Ramos (cell line): ENCODE measurements around the gene EMX1.

Experiments used
- in situ Hi-C: fragments of 300-500 bp; cut with MboI; formaldehyde crosslinking; loops from one replicate; pipeline ENCODE4 v1.14.3; 2022; ENCODE audit warnings: low sequenced_read_pairs; ENCODE audit not compliant: unreplicated experiment

The EMX1 gene

DNA sequence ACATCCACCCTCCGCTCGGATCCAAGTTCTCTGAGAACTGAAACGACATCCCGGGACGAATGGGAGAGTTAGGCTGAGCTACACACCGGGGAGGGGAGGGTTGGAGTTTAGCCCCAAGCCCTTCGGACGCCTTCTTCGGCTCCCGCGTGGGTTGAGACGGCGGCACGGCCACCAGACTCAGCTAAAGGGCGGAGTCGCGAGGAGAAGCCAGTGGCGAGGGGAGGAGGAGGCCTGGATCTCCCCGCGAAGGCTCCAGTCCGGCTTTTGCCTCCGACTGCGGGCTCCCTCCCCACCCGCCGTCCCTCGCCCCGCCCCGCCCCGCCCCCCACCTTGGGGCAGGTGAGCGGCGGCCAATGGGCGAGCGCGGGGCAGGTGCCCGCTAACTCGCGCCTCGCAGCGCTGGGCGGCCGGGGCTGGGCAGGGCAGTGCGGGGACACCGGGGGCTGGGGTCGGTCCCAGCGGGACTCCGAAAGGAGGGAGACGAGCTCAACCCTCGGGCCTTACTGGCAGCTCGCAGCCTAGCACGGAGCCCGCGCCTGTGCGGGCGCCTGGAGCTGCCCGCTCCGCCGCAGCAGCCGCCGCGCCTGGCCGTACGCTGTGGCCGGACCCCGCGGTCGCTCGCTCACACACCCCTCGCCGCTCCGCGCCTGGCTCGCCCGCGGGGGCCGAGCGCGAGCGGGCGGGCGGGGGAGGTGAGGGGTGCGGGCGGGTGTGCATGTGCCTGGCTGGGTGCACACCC lies at the start of gene EMX1:
TSS of gene EMX1 (plus strand) at position 382 of the 739 bp plus-strand sequence. CDS start at position 716, 334 bp downstream.
- in situ Hi-C loops = no loop called here

DNA sequence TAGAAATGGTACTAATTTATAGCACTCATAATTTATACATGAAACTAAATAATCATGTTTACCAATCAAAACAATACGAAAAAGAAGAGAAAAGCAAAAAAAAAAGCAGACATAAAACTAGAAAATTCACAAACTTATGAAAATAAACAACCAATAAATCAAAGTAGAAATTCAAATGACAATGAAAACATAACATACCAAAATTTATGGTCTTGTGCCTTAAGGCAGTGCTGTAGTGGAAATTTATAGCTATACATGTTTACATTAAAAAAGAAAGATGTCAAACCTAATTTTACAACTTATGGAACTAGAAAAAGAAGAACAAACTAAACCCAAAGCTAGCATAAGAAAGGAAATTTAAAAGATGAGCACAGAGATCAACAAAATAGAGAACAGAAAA lies 46.3 kb upstream of the EMX1 start:
- in situ Hi-C loops = no loop called here

DNA sequence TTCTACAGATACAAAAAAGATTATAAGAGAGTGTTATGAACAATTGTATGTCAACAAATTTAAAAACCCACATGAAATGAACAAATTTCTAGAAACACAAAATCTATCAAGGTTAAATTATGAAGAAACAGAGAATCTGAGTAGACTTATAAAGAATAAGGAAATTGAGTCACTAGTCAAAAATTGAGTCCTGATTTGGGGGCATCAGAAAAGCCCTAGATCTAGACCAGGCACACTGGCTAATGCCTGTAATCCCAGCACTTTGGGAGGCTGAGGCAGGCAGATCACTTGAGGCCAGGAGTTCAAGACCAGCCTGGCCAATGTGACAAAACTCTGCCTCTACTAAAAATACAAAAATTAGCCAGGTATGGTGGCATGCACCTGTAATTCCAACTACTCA lies 45.4 kb upstream of the EMX1 start:
- in situ Hi-C loops = no loop called here

DNA sequence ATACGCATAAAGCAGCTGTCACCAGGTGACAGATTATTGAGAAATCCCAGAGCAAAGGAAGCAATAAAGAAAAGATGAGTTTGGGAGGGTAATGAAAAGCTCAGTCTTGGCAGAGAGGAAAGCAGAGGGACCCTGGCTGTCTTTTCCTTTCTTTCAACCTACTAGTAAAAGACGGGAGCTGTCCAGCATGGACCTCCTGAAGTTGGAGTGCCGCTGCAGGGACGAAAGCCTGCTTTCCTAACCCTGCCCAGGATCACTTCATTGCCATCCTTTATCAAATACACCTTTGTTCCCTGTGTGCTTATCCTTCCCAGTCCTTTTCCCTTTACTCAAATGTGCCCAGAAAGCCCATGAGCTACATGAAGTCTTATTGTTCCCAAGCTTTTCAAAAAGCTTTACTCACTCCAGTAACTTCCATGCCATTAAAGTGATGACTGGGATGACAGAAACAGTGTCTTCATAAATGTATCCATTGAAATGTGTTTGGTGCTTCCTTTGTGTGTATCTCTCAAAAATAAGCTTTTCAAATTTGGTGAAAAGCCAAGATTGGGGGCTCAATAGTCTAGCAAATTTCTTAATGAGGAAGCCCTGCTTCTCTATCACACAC lies 33.9 kb upstream of the EMX1 start:
- in situ Hi-C loops = no loop called here

DNA sequence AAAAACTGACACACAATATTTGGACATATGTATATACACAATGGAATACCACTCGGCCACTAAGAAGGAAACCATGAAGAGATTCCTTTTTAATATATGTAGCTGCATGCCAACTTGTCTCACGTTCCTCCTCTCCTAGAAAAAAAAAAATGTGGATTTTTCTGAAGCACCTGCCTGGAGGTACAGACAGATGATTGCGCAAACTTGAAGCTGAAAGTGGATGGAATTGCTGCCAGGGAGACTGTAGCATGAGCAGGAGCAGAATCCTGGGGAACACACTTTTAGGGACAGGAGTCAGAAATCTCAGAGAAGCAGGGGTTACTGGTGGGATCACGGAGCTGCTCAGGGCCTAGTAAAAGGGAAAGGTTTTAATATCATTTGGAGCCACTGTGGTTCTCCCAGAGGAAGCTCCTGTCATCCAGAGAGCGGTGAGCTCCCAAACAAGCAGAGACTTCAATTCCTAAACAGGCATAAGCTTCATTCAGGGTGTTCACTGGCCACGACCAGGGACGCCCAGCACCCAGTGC lies 30.8 kb upstream of the EMX1 start:
- in situ Hi-C loops = no loop called here

DNA sequence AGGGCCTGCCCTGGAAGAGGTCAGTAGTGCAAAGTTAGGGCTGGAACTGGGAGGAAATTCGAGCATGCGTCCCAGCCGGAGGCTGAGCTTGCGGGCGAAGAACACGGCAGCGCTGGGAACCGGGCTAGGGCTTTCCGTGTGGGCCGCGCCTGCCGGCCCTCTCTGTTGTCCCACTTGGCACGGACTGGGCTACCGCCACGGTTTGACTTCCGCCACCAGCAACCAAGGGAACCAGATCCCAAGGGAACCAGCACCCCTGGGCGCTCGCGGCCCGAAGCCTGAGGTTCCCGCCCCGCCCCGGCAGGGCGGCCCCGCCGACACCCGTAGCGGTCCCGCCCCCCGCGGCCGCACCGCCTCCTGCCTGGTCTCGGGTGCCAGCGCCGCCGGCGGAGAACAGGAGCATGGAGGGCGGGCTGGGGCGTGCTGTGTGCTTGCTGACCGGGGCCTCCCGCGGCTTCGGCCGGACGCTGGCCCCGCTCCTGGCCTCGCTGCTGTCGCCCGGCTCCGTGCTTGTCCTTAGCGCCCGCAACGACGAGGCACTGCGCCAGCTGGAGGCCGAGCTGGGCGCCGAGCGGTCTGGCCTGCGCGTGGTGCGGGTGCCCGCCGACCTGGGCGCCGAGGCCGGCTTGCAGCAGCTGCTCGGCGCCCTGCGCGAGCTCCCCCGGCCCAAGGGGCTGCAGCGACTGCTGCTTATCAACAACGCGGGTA lies 30.1 kb upstream of the EMX1 start, which contains the start of gene SPR:
TSS of gene SPR (plus strand) at position 377 of the 708 bp plus-strand sequence. CDS start at position 402, 25 bp downstream.
- in situ Hi-C loops = no loop called here

DNA sequence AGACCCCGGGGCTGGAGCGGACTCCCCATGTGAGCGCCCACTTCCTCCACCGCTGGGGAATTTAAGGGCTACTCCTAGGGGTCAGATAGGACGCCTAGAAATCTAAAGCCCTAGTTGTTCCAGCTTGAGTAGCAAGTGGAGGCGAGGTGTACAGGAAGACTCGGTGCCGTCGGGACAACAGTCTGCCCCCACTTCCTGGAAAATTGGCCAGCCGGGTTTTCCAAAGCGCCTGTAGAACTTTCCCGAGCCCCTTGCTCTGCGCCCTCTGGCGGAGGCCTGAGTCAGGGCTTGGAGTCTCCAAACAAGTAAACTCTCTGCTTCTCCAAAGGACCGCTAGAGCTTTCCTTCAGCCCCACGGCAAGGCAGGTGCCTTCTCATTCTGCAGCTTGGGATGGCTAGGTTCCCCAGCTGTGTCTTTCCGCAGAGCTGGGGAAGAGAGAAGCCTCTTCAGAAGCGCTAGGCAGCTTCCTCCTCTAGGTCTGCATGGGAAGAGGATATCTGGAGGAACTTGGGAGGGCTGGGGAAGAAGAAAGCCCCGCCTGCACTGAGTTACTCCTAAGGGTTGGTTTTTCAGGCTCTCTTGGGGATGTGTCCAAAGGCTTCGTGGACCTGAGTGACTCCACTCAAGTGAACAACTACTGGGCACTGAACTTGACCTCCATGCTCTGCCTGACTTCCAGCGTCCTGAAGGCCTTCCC lies 29.4 kb upstream of the EMX1 start:
- in situ Hi-C loops = no loop called here

DNA sequence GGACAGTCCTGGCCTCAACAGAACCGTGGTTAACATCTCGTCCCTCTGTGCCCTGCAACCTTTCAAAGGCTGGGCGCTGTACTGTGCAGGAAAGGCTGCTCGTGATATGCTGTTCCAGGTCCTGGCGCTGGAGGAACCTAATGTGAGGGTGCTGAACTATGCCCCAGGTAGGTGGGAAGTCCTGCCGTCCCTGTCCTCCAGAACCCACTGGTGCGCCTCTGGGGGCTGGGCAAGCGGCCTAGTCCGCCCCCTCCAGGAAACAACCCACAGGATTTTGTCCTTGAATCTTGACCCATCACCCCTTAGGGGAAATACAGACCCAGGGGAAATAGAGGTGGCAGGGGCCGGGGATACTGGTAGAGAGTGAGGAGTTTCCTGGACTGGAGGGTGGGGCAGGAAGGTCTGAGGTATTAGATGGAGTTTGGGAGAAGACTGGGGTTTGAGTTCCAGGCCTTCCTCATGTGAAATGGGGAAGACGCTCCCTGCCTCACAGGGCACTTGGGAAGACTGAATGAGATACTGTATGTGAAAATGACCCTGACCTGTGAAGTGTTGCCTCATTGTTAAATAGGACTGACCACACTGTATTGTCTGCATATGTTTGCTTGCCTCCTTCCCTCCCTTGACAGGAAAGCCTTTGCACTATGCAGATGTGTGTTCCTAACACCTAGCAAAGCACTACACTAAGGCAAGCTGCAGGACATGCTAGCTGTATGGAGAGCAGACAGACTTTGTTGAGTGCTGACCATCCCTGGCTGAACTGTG lies 28.7 kb upstream of the EMX1 start:
- in situ Hi-C loops = no loop called here

DNA sequence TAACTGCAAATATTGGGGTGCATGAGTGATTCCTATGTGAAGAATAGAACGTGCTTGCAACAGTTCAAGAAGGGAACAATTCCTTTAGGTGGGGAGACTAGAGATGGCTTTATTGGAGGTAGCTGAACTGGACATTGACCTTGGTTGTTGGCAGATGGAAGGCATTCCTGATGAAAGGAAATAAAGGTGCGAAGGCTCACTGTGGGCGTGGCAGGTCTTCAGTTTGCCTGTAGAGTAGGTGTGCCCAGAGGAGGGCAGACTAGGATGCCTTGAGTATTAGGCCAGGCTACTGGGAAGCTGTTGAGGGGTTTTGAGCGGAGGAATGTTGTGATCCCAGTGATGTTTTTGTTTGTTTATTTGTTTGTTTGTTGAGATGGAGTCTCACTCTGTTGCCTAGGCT lies 27.3 kb upstream of the EMX1 start:
- in situ Hi-C loops = loop anchor here (5.0 to 10.0 kb wide), 2 partner anchors 82 to 285 kb away; no protein-coding TSS in a partner anchor

DNA sequence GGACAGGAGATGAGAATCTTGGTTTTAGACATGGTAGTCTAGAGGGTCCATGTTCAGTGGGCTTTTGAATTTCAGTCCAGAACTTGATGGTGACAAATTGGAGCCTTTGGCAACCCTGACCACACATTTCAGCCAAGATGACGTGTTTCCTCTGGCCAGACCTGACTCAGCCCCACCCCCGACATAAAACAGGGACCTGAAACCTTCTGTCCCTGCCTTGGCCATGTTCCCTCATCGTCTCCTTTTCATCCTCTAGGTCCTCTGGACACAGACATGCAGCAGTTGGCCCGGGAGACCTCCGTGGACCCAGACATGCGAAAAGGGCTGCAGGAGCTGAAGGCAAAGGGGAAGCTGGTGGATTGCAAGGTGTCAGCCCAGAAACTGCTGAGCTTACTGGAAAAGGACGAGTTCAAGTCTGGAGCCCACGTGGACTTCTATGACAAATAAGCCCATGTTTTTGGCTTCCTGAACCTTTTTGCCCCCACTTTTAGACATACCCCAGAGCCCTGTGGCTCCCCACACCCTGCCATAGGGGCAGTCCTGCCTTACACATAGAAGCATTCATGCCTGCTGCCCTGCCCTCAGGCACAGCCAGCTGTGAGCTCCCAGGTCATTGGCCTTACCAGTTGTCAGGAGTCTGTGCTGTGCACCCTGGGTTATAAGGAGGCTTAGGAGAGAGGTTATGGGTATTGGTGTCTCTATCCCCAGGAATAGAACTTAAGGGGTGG lies 26.1 kb upstream of the EMX1 start:
- in situ Hi-C loops = loop anchor here (5.0 to 10.0 kb wide), 2 partner anchors 81 to 284 kb away; no protein-coding TSS in a partner anchor

DNA sequence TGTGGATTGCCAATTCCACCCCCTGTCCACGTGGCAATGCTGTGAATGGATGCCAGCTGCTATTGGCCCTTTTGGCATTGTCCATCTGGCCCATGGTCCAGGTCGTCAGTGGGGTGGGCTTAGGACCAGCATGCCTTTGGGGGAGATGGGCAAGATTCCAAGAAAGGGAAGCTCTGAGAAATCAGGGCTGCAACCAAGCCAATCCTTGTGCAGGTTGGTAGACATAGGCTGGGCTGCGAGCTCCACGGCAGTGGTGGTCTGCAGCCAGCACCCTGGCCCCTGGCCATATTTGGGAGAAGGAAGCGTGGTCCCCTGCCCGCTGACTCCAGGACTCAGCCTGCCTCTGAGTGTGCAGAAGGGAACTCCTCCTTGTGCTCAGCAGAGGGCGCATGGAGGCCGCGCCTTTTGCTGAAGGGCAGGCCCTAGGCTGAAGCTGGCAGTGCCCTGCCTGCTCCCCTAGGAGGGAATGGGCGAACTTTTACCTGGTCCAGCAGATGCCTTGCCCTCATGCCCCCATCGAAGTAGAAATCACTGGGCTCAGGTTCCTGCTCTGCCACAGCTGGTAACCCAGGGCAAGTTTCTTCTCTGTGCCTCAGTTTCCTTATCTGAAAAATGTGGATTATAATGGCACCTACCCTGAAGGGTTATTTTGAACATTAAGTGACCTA lies 24.7 kb upstream of the EMX1 start:
- in situ Hi-C loops = loop anchor here (5.0 to 10.0 kb wide), 2 partner anchors 80 to 282 kb away; no protein-coding TSS in a partner anchor

DNA sequence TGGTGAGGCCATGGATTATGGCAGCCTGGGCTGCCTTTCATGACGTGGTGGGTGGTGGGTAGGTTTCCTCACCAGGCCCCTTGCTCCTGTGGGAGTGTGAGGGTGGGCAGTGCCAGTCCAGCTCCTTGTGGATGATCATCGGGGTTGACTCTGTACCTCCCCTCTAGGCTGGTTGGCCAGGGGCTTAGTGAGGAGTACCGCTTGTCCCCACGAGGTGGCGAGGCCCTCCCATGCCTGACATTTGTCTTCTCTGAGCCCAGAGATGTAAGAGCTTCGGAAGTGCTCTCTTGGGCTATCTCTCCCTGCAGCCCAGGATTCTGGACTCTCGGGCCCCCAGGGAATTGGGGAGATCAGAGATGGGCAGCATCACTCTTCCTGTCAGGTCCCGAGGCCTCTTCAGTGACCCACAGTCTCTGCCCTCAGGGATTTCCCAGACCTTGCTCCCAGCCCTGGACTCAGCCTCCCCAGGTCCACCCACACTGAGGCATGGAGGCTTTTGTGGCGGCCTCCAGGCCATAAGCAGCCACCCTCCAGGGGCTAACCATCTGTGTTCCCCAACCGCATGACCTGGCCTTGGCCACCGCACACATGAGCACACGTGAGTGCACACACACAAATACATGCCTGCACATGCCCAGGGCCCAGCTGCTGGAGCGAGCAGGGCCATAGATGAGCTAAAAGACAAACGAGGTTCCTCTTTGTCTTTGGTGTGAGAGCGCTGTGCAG lies 23.6 kb upstream of the EMX1 start:
- in situ Hi-C loops = loop anchor here (5.0 to 10.0 kb wide), 2 partner anchors 79 to 281 kb away; no protein-coding TSS in a partner anchor

DNA sequence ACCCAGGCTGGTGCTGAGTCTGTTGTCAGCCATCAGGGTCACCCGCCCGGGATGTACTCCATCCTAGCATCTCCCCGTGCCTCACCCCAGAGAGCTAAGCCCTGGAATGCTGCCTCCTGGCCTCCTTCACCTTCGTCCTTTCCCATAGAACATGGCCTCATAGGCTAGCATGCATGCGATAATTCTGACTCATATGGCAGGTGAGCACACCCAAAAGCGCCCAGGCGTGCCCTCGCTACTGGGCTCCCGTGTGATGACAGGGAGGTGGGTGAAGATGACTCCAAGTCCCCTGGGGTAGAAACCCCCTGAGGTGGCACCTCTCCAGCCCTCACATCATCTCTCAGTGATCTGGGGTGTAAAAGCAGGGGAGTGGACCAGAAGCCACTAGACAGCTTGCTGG lies 22.8 kb upstream of the EMX1 start:
- in situ Hi-C loops = loop anchor here (5.0 to 10.0 kb wide), 2 partner anchors 78 to 280 kb away; no protein-coding TSS in a partner anchor

DNA sequence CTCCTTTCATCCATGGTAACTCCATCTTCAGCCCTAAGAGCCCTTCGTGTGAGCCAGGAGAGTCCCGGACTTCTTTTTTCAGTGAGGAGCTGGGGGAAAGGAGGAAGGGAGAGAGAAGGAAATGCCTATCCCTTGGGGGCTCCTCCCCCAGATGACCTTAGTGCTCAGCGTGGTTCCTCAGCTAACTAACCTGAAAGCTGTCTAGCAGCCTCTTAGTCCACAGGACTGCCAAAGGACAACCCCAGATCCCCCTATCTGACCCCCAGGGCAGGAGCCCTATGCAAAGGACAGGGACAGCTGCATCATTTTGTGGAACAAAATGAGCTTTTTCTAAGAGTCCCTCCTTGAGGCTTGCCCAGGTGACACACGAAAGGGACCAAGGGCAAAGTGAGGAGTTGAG lies 22.2 kb upstream of the EMX1 start:
- in situ Hi-C loops = loop anchor here (10.0 kb wide), 1 partner anchor 280 kb away; no protein-coding TSS in a partner anchor

DNA sequence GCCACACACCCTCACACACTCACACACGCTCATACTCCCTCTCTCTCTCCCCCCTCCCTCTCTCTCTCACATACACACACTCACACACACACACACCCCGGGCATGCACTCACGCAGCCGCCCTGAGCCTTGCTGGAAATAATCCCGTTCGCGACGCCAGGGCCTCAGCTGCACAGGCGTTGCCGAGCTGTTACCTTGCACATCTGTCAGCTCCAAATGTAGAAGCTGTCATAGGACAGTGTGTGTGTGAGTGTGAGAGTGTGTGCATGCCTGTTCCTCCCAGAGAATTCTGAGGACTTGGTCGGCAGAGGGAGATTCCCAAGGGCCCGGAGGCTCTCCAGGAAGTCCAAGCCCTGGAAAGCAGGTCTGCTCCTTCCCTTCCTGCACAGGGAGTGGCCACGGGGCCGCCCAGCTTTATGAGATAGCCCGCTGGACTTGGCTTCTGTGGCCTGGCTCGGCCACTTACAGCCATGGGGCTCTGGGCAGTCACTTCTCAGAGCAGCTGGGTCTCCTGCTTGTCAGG lies 21.5 kb upstream of the EMX1 start:
- in situ Hi-C loops = loop anchor here (10.0 kb wide), 1 partner anchor 279 kb away; no protein-coding TSS in a partner anchor

DNA sequence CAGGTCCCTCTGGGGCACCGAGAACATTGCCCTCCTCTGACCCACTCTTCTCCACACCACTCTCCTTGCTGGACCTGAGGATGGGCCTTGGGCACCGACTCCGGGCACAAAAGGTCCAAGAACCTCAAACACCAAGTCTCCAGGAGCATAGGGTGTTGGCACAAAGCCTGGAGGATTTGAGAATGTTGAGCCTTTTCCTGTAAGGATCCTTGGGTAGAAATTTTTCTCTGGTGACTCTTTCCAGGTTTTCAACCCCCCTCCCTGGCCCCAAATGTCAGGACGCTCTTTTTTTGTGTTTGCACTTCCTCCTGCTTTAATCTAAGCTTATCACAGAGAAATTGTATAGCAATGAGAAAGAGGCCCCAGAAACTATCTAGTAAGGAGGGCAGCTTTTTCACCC lies 20.9 kb upstream of the EMX1 start:
- in situ Hi-C loops = loop anchor here (10.0 kb wide), 1 partner anchor 278 kb away; no protein-coding TSS in a partner anchor
